Amygdala (tissue), 56 donors: Measurements from ENCODE around the gene MRGPRF.
"Not testable (repeated sequence)": the region's sequence is repeated elsewhere in the genome, so short reads cannot be mapped to it uniquely, and the experiment has no call there.

Experiments
- DNase-seq, 56 donors: peaks; one replicate each; lab custom pipeline; 2025; lab: John Stamatoyannopoulos, UW

Gene MRGPRF

DNA sequence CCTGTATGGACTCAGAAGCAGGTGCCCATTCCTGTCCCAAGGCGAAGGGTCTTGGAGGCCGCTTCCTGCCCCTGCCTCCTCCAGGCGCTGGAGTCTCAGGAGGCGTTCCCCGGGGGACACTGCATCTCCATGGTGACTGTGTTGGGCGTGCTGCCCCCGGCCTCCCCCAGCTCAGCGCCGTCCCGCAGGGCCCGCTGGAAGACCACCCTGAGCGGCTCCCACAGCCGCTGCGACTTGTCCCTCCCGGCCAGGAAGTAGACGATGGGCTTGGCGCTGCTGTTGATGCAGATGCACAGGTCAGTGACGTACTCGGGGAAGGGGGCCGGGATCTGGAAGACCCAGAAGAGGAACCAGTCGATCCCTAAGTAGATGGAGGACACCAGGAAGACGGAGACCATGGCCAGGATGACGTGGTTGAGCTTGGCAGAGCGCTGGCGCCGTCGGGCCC is 7.8 kb downstream of the MRGPRF start:
- no peak for DNase-seq

DNA sequence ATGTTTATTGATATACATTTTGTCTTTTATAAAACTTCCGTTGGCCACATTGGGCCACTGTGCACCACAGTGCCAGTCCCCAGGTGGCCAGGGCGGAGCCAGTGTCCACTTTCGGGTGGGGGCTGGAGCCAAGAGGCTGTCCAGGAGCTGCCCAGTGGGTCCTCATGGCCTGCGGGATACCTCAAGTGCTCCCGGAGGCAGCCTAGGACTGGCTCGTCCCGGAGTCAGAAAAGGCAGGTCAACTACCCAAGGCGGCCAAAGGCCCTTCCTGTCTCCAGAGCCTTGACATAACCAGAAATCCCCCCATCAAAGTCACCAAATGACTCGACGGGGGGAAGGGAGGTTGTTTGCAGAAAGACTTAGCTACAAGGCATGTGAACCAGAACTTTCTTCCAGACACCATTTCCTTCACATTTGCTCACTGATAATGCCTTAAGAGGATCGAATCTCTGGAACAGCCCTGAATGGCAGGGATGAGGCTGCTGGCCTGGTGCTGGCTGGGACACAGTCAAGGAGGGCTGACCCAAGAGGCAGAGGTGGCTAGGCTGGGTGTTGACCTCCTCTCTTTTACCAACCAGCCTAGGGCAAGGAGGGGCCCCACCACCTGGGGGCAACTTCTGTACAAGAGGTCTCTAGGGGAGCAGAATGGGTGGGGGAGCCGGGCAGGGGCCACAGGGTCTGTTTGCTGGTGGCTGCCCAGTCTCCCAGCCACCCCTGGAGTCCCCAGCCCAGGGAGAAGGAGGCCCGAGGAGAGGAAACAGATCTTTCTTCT is 8.4 kb downstream of the MRGPRF start:
- no peak for DNase-seq

DNA sequence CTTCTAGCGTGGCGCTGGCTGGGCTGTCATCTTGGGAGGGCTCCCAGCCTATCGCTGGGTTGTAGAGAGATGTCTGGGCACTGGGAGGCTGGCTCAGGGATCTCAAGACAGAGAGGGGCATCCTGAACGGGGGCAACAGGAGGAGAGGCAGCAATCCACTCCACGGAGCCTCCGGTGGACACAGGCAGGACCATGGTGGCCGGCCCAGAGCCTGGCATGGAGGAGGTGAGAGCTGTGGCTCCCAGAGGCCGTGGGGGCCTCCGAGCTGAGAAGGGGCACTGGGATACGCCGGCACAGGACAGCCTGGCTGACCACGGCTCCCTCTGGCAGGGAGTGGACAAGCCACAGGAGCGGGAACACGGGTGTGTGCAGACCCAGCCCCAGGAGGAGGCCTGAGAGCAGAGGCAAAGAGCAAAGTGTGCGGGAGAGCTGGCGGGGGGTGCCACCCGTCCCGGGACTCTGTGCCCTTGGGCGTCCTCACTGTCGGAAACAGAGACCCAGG is 9.1 kb downstream of the MRGPRF start:
- no peak for DNase-seq

DNA sequence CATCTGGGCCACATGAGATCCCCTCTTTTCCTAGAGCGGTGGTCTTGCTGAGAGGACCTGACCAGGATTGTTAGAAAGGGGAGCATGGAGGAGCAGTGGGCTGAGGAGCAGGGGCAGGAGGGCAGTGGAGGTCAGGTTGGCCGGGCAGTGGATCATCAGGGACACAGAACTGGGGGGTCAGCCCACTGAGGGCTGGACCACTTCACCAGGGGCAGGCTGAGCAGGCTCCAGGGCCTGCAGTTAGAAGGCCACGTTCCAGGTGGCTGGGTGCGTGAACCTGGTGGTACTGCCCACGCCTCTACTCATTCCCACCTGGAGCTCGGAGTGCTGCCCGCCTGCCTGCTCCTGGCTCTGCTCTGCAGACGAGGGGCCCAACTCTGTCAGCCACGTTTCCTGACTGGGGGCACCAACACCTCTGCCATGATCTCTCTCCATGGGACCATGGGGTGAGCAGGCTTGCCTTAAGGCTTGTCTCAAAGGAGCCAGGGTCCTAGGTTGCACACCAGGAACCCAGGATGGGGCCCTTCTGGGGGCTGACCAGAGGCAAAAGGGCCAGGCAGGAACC is 9.7 kb downstream of the MRGPRF start:
- DNase-seq: no peak

DNA sequence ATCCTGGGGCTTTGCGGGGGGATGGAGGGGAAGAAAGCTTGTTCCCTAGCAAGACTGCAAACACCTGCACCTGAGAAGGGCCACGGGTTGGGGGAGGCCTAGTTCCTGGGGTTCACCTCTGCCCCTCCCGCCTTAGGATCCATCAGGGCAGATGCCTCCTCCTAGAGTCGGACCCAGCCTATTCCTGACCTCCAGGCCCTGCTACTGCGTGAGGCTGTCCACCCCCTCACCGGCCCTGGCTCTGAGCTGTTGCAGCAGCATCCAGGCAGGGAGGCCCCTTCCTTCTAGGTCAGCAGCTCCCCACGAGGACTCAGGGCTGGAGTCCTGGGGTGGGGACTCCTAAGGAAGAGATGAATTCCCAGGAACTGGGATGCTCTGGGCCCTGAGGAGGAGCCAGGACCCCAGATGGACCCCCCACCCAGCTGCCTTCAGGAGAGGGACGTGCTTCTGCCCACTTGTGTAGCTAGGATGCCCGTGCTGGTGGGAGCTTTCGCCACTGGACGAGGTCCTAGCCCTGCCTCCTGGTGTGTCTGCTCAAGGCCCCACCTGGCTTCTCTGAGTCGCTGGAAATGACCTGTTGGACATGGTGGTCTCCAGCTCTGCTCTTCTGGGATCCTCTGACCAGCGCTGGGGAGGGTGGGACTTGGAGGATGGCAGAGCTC is 10.3 kb downstream of the MRGPRF start:
- peak in 1 of 56 donors; percentile 20 for DNase-seq

DNA sequence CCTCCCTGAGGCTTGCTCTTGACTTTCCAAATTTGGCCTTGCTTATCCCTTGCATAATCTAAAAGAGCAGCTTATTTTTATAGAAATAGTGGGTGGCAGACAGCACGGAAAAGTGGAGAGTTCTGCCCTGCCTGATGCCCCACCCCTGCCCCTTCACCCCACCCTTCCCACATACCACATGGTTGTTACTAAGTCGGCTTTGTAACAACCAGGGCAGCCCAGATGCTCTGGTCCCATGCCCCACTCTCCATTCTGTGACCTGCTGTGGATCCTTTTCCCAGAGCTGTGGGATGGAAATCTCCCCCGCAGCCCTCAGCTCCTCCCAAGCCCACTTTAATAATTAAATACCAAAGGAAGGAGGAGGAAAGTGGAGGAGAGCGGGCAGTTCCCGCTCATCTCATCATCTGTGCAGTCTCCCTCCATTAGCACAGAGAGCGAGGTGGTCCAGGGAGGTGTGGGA is 10.9 kb downstream of the MRGPRF start:
- no peak for DNase-seq

DNA sequence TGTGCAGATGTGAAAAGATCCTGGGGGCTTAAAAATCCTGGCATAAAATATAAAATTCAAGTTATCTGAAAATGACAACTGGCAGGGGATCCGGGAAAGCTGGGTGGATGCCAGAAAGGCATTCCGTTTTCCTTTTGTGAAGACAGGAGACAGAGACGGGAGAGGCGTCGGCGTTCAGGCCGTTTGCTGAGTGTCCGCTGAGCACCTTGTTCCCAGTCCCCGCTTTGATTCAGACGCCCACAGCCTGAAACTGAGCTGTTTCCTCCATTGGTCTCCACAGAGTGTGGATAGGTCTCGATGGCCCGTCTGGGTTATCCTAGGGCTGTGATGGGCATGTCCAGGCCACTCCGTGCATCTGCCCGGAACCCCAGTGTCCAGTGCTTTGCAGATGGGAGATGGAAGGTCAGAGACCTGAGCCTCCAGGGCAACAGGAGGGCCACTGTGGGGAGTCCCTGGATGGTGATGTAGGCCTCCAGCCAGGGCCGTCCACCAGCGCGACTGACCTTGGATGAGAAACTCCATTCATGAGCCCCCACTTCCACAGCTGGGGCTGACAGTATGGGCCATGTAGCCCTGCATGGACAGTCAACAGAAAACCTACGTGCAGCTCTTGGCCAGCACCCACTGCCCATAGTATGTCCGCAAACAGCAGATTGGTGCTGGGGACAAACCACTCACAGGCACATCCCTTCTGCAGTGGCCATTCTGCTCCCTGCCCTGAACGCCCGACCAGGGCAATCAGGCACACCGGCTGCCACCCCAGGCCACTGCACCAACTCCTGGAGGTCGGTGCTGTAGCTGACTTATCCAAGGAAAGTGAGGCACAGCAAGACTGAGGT is 11.6 kb downstream of the MRGPRF start:
- peak in 1 of 56 donors; percentile 17 for DNase-seq

DNA sequence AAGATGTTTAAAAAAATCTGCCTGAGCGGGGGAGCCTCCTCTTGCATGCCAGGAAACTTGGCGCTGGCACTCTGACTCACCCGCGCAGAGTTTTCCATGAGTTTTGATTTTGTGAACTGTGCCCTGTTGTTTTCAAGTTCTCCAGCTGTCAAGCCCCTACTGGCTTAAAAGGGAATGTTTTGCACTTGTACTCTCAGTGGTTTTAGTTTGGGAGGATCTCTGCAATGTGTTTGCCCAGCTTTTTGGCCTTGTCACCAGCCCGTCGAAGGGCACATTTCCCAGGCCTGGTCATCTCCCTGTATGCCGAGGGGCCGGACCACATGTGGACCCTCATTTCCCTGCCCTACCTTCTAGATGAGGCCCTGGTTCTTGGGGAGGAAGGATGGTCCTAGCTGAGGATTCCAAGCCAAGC is 12.2 kb downstream of the MRGPRF start:
- peak in 1 of 56 donors; percentile 16 for DNase-seq

DNA sequence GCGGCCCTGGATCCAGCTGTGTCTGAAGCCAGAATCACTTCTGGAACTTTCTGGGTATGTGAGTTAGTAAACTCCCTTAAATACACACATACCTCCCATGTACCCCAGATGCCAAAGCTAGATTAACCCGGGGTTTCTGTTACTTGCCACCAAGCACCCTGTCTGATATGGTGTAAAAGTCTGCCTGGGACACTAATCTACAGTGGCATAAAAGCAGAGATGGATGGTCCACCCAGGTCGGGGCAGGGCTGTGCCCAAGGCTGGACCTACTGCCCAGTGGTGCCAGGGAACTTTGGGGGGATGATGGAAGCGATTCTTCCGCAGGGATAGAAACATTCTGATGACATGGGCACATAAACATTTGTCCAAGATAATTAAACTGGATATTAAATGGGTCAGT is 12.7 kb downstream of the MRGPRF start:
- DNase-seq: no peak

DNA sequence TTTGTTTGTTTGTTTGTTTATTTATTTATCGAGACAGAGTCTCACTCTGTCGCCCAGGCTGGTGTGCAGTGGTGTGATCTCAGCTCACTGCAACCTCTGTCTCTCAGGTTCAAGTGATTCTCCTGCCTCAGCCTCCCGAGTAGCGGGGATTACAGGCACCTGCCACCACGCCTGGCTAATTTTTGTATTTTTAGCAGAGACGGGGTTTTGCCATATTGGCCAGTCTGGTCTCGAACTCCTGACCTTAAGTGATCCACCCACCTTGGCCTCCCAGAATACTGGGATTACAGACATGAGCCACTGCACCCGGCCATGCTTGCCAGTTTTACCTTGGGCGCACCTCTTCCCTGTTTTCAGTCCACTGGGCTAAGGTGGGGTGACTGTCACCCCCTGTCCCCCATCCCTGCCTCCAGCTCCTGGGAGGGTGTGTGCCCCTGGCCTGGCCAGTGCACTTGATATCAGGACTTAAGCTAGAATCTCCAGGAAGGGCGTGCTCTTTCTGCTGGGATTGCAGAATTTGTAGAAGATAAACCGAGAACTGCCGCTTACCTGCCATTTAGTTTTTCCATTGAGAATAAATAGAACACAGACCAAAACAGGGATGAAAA is 13.2 kb downstream of the MRGPRF start:
- not testable (repeated sequence) for DNase-seq

DNA sequence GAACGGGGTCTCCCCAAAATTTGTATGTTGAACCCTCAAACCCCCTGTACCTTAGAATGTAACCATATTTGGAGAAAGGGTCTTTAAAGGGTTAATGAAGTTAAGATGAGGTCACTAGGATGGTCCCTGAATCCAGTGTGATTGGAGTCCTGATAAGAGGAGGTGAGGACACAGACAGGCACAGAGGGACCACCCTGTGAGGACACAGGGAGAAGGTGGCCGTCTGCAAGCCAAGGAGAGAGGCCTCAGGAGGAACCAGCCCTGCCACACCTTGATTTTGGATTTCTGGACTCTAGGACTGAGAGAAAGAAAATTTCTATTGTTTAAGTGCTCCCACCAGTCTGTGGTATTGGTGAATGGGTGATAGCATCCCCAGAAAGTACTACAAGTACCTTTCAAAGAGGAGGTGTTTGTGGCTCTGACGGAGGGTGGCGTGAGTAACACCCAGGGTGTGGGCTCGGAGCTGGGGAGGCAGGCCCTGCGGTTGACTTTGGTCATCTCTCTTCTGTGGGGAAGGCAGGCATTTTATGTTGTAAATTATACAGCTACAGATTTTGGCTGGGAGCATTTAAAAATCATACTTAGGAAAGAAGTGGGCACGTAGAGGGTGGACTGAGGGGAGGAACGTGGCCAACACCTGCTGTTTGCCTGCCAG is 13.8 kb downstream of the MRGPRF start:
- DNase-seq: no peak

DNA sequence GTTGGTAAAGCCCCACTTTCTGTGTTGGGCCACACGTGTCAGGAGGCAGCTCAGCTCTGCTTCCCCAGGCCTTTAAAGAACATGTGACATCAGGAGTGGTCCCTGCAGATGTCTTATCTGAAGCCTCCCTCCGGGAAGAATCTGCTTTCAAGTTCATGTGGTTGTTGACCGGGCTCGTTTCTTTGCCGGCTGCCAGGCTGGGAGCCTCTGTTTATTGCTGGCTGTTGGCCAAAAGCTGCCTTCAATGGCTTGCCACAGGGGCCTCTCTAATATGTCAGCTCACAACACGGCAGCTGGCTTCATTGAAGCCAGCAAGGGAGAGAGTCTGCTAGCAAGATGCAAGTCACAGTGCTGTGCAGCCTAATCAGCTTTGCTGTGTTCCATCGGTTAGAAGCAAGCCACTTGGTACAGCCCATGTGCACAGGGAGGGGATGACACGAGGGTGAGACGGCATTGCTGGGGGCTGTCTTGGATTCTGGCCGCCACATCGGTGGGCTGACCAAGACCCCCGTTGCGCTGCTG is 14.6 kb downstream of the MRGPRF start:
- peak in 11 of 56 donors; percentile 12 to 46 (median 29) for DNase-seq

DNA sequence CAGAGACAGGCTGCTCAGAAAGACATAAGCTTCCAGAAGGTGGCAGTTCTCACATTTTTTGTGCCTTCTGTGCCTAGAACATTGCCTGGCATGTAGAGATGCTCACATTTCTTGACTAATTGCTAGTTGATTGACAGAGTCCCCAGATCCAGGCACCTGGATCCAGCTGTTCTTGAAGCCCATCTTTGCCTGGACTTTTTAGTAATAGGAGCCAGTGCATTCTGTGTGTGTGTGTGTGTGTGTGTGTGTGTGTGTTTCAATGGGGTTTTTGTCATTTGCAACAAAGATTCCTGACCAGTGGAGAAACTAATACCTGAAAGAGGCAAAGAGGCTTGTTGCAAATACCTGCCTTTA is 15.1 kb downstream of the MRGPRF start:
- DNase-seq: no peak

DNA sequence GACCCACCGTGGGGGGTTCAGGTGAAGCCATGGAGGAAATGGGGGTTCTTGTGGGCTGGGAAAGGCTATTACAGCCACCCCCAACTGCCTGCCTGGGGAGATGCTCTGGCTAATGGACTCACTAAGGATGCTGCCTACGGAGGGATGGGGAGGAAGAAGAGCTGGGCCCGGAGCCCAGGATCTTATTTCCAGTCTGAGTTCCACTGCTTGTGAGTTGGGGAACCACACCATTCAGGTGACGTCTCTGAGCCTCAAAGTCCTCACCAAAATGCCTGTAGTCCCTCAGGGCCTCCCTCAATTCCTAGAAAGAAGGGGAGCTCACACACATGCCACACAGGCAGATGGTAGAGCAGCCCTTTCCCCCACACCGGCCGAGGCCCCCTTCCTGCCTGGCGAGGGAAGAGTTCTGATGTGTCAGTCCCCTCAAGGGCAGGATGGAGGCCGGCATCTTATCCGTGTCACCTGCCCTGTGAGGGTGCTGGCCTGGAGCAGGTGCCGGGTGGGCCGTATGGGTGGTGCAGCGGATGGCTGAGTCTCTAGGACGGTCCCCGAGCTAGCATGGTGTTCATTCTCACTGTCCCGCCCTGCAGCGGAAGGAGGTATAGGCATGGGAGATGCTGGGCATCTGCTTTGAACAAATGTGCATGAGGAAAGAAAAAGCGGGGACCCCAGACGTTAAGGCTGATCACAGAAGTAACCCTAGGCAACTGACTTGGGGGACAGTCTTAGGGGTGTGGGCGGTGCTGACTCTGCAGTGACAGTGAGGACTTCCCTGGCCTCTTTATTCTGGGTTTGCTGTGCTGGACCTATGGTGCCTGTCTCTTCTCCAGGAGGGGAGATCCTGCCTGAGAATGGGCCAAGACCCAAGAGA is 15.7 kb downstream of the MRGPRF start:
- no peak for DNase-seq

DNA sequence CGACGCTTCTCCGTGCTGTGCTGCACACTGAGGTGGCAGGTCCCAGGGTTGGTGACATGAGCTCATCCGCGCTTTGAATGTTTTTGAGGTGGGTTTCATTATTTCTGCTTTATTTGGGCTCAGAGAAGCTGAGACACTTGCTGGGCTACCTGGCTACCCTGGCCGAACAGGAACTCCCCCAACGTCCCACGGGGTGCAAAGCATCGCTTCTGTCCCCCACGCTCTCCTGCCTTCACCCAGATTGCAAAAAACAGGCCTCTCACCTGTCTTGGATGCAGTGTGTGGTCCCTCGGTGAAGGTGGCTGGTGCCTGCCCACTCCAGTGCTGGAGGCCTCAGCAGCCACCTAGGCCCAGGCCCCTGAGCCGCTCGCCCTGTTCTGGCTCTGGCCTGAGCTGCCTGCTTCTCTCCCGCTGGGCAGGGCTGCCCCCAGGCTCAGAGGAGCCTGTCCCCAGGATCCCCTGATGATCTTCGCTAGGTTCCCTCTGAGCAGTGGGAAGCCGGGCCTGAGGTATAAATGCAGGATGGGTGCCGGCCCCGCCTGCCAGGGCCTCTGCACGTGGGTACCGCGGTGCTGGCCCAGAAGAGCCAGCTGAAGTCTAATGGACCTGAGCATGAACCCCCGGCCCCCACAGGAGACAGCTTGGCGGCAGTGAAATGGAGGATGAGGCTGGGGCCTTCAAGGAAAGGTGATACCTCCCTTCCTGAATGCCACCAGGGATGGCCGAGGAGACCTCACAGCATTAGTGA is 16.5 kb downstream of the MRGPRF start:
- no peak for DNase-seq

DNA sequence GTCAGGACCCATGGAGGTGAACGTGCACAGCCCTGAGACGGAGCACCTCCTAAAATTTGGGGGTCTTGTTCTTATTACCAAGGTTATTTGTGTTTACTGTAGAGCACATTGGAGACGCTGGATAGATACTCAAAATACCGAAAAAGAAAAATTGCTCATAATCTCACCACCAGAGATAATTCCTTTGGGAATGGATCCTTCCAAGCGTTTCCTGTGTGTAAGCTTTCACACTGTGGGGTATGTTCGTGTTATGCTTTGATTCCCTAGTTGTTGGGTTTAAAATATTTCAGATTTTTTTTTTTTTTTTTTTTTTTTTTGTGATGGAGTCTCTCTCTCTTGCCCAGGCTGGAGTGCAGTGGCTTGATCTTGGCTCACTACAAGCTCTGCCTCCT is 18.2 kb downstream of the MRGPRF start:
- DNase-seq: no peak

DNA sequence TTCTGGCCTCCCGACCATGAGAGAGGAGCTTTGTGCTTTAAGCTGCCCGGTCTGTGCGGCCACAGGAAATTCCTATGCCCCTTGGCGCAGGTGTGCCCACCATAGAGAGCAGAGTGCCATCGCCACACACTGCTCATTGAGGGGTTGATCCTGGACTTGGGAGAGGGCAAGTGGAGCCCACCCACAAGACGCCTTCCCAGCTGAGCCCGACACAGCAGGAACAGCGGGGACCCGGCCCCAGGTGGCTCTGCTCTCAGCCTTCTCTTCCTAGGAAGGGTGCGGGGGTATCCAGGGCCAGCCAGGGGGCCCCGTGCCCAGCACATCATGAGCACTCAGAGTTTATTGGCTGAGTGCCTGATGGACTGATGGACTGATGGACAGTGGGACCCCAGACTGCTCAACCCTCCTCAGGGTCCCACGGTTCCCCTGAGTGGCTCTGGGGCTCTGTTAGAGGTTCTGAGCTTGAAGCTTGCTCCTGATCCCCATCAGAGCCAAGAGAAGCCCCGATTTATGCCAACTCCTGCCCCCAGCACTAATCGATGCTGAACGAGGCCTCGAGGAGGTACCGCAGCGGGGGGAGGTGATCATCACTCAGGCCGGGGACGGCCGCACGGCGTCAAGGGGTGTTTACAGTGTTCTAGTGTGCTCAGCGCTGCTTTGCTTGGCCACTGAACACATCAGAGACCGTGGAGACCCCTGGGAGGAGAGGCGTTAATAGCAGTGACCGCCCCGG is 18.7 kb downstream of the MRGPRF start:
- no peak for DNase-seq
